Neuron (in vitro differentiated cells): ENCODE data around the gene MPHOSPH9.

Source experiments
- H2AFZ ChIP-seq: one replicate; pipeline ENCODE4 v1.6.1; 2013; ENCODE audit warnings: low read depth, mild to moderate bottlenecking, inconsistent platforms, low read length, moderate library complexity
- H3K27me3 ChIP-seq: one replicate; pipeline ENCODE4 v1.6.1; 2013; ENCODE audit warnings: low read length; ENCODE audit not compliant: insufficient read depth
- H3K36me3 ChIP-seq: one replicate; pipeline ENCODE4 v1.6.1; 2013; ENCODE audit warnings: low read length; ENCODE audit not compliant: insufficient read depth
- H3K4me1 ChIP-seq: one replicate; pipeline ENCODE4 v1.6.1; 2013; ENCODE audit warnings: low read length; ENCODE audit not compliant: insufficient read depth
- H3K4me3 ChIP-seq: 2 replicates; pipeline ENCODE4 v1.5.1; 2013; ENCODE audit warnings: mild to moderate bottlenecking, low read length, moderate library complexity
- H3K9me3 ChIP-seq: one replicate; pipeline ENCODE4 v1.6.1; 2013; ENCODE audit warnings: low read length

MPHOSPH9 gene, protein sequence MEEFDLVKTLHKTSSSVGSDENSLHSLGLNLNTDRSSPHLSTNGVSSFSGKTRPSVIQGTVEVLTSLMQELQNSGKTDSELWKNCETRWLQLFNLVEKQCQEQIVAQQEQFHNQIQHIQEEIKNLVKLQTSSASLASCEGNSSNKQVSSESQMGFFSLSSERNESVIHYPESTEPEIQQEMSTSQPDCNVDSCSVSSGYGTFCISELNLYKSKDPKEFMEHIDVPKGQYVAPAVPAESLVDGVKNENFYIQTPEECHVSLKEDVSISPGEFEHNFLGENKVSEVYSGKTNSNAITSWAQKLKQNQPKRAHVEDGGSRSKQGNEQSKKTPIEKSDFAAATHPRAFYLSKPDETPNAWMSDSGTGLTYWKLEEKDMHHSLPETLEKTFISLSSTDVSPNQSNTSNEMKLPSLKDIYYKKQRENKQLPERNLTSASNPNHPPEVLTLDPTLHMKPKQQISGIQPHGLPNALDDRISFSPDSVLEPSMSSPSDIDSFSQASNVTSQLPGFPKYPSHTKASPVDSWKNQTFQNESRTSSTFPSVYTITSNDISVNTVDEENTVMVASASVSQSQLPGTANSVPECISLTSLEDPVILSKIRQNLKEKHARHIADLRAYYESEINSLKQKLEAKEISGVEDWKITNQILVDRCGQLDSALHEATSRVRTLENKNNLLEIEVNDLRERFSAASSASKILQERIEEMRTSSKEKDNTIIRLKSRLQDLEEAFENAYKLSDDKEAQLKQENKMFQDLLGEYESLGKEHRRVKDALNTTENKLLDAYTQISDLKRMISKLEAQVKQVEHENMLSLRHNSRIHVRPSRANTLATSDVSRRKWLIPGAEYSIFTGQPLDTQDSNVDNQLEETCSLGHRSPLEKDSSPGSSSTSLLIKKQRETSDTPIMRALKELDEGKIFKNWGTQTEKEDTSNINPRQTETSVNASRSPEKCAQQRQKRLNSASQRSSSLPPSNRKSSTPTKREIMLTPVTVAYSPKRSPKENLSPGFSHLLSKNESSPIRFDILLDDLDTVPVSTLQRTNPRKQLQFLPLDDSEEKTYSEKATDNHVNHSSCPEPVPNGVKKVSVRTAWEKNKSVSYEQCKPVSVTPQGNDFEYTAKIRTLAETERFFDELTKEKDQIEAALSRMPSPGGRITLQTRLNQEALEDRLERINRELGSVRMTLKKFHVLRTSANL

DNA sequence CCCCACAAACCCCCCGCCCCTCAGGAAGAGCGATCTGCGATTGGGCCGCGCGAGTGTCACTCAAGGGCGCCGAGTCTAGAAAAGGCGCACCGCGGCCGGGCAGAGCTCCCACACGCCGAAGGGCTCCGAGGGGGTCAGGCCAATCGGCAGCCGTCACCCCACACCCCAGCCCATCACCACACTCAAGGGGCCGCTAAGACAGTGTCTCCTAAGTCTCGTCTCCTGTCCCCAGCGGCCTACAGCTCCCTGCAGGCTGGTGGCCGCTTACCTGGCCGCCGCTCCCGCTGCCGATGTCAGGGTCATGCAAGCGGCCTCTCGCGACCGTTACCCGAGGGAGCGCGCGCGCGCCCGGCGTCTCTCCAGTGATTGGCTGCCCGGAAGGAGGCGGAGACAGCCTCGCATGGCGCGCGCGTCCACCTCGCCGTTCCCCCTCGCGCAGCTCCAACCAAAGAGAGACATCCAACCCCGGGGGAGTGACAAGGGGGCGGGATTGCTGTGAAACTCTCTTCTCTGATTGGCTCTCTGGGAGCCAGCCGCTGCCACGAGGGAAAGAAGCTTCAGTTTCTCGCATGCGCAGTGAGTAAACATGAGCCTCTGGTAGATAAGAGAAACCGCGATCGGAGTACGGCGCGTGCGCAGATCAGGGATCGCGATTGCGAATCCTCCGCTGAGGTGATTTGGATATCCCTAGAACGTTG lies at the start of gene MPHOSPH9, which contains the start of gene MTRFR:
Gene MPHOSPH9 (minus strand): TSS at position 335 of the 698 bp plus-strand sequence. CDS start 2,777 bp downstream, outside the sequence.
Gene MTRFR (plus strand): TSS at position 630 of the 698 bp plus-strand sequence. CDS start 20,239 bp downstream, outside the sequence.
- peaks cover 26% of the 10 kb centered on the region for H3K4me1 ChIP-seq
- peaks cover 4% of the 10 kb centered on the region for H3K36me3 ChIP-seq
- peak within 1 kb of the TSS; percentile 60 for H2AFZ ChIP-seq
- peak within 1 kb of the TSS; percentile 83 for H3K4me3 ChIP-seq
- no peaks in the 10 kb centered on the region for H3K27me3 ChIP-seq
- H3K9me3 ChIP-seq, result no peaks in the 10 kb centered on the region

DNA sequence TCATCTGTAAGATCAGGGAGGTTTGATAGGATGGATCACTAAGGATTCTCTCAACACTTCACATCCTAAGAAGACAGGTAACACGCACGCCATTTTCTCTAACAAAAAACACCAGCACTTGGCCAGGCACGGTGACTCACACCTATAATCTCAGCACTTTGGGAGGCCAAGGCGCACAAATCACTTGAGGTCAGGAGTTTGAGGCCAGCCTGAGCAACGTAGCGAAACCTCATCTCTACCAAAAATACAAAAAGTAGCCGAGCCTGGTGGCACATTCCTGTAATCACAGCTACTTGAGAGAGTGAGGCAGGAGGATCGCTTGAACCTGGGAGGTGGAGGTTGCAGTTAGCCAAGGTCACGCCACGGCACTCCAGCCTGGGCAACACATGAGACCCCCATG lies 49.2 kb upstream of the MPHOSPH9 start:
- no peaks in the 10 kb centered on the region for H3K36me3 ChIP-seq
- H3K4me3 ChIP-seq, result no peak overlapping the region
- H3K4me1 ChIP-seq, result peaks cover 7% of the 10 kb centered on the region
- H3K27me3 ChIP-seq, result no peaks in the 10 kb centered on the region
- no peaks in the 10 kb centered on the region for H3K9me3 ChIP-seq
- no peak overlapping the region for H2AFZ ChIP-seq

DNA sequence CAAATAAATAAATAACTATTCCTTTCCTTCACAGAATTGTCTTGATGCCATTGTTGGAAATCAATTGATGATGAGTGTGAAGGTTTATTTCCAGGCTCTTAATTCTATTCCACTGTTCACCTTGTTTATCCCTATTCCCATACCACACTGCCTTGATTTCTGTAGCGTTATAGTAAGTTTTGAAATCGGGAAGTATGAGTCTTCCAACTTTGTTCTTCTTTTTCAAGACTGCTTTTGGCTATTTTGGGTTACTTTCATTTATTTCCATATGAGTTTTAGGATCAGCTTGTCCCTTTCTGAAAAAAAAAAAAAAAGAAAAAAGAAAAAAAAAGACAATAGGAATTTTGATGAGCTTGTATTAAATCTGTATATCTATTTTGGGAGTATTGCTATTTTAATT lies 48.0 kb upstream of the MPHOSPH9 start:
- no peaks in the 10 kb centered on the region for H3K4me1 ChIP-seq
- H3K9me3 ChIP-seq, result no peaks in the 10 kb centered on the region
- H3K4me3 ChIP-seq, result no peak overlapping the region
- no peak overlapping the region for H2AFZ ChIP-seq
- no peaks in the 10 kb centered on the region for H3K36me3 ChIP-seq
- H3K27me3 ChIP-seq, result no peaks in the 10 kb centered on the region

DNA sequence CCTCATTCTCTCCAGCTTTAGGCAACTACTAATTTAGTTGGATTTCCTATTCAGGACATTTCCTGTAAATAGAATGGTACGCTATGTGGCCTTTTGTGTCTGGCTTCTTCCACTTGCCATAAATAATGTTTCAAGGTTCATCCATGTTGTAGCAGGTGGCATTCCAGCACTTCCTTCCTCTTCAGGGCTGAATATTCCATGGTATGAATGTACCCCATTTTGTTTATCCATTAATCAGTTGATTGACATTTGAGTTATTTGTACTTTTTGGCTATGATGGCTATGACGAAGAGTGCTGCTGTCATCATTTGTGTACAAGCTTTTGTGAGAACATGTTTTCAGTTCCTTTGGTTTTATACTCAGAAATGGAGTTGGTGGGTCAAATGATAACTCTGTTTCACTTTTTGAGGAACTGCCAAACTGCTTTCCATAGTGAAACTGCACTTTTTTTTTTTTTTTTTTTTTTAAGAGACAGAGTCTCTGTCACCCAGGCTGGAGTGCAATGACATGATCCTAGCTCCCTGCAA lies 45.2 kb upstream of the MPHOSPH9 start:
- no peaks in the 10 kb centered on the region for H3K9me3 ChIP-seq
- H3K4me3 ChIP-seq, result no peak overlapping the region
- H3K36me3 ChIP-seq, result no peaks in the 10 kb centered on the region
- no peak overlapping the region for H2AFZ ChIP-seq
- peaks cover under 1% of the 10 kb centered on the region for H3K4me1 ChIP-seq
- no peaks in the 10 kb centered on the region for H3K27me3 ChIP-seq

DNA sequence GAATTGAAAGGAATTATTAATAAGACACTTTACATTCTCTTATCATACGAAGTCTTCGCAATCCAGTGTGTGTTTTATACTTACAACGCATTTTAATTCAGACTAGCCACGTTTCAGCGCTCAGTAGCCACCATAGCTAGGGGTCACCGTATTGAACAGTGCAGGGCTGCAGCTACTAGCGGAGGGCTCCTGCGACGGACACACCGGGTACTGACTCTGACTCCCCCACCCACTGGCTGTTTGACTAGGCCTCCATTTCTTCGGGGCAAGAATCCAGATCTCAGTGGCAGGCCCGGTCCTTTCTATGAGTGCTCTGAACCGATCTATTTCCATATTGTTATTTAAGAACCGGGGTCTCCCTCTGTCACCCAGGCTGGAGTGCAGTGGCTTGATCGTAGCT lies 40.2 kb upstream of the MPHOSPH9 start:
- Histone ChIP-seq H3K4me3 (no peak overlapping the region), H3K4me1 (peaks cover 30% of the 10 kb centered on the region), H3K9me3 (no peaks in the 10 kb centered on the region), H3K27me3 (no peaks in the 10 kb centered on the region), H3K36me3 (no peaks in the 10 kb centered on the region), H2AFZ (no peak overlapping the region)

DNA sequence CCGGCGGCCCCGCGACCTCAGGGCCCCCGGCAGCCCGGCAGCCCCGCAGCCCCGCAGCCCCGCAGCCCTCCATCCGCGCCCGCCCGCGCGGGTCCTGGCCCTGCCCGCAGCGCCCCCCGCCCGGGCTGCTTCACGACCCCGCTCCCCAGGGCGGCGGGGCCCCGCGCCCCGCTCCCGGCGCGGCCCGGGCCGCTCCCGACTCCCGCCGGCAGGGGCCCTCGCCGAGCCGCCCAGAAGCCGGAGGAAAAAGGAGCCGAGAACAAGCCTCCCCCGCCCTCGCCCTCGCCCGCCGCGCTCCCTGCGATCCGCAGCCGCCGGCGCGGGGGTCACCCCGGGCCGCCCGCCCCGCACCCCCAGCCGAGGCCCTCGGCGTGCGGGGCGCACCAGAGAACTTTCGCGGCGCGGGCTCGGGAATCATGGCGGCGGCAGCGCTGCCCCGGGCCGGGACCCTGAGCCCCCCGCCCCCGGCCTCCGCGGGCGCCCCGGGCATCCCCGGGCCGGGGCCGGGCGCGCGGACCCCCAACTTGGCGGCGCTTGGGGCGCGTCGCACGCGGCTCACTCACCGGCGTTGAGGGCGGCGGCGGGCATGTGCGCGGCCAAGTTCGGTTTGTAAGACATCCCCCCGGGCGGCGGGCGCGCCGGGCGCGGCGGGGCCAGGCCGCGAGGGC lies 38.2 kb upstream of the MPHOSPH9 start:
- H2AFZ ChIP-seq, result no peak overlapping the region
- no peaks in the 10 kb centered on the region for H3K9me3 ChIP-seq
- peak overlapping the region; percentile 67 for H3K4me3 ChIP-seq
- no peaks in the 10 kb centered on the region for H3K27me3 ChIP-seq
- peaks cover 14% of the 10 kb centered on the region for H3K36me3 ChIP-seq
- peaks cover 30% of the 10 kb centered on the region for H3K4me1 ChIP-seq

DNA sequence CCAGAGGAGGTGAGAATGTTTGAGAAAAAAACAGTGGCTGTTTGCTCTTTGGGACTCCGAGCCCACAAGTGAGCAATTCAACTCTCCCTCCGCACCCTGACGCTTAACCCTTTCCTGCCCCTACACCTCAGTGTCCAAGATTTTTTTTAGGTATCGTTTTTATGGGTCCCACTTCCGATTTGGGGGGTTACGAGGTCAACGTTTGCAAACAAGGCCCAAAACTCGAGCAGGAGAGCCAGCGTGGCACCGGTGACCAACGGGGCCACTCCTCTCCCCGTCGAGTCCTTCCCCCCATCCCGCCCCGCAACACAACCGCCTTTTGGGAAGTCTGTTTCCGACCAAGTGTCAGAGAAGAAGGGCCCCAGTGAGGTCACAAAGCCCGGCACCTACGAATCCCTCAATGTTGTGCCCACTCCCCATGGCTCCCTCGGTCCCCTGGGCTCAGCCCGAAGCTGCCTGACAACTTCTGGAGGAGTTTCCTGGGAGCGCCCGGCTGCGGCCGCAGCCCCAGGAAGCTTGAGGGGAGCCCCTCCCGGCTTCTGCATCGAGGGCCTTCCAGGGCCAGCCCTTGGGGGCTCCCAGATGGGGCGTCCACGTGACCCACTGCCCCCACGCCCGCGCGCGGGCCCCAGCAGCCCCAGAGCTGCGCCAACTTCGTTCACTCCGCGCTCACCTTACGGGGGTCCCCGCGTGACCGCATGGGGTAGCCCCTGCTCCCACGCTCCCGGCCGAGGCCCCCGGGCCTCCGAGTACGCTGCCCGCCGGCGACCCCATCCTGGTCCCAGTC lies 37.5 kb upstream of the MPHOSPH9 start:
- H3K9me3 ChIP-seq, result no peaks in the 10 kb centered on the region
- no peaks in the 10 kb centered on the region for H3K27me3 ChIP-seq
- peaks cover 20% of the 10 kb centered on the region for H3K36me3 ChIP-seq
- peak overlapping the region; percentile 67 for H3K4me3 ChIP-seq
- peaks cover 30% of the 10 kb centered on the region for H3K4me1 ChIP-seq
- no peak overlapping the region for H2AFZ ChIP-seq

DNA sequence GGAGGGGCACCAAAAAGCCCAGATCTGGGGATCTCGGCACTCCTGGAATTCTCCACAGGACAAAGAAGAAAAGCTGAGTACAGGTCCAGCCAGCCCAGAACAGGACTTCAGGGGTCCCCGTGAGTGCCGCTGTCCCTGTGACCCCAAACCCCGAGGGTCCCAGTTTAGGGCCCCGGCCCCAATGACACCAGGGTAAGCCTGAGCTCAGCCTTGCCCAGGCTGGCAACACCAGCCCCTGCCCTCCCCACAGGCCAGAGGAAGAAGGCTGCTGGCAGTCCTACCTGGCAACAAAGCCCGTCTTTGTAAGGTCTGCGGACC lies 36.9 kb upstream of the MPHOSPH9 start:
- Histone ChIP-seq H3K9me3 (no peaks in the 10 kb centered on the region), H3K4me1 (peaks cover 30% of the 10 kb centered on the region), H2AFZ (no peak overlapping the region), H3K4me3 (peak overlapping the region; percentile 67), H3K36me3 (peaks cover 25% of the 10 kb centered on the region), H3K27me3 (no peaks in the 10 kb centered on the region)

DNA sequence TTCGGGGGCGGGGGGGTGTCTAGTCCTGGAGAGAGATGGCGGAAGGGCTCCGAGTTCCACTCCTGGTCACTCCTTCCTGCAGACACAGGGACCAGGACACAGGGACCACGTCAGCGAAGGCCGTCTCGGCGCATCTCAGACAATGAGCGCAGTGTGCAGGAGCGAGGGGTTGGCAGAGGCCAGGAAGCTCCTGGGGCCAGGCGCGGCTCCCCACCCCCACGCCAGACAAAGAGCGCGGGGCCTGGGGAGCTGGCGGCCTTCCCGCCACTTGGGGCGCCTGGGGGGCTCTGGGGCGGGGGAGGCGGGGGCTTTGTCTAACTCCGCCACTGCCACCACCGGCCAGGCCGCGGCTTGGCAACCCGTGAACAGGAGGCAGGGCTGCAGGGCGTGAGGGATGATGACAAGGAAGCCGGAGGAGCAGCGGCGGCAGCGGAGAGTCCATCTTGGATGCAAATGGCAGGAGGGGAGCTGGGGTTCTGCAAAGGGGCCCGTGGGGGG lies 36.5 kb upstream of the MPHOSPH9 start:
- H3K36me3 ChIP-seq, result peaks cover 29% of the 10 kb centered on the region
- H3K4me1 ChIP-seq, result peaks cover 30% of the 10 kb centered on the region
- H2AFZ ChIP-seq, result no peak overlapping the region
- H3K4me3 ChIP-seq, result peak overlapping the region; percentile 67
- H3K27me3 ChIP-seq, result no peaks in the 10 kb centered on the region
- no peaks in the 10 kb centered on the region for H3K9me3 ChIP-seq

DNA sequence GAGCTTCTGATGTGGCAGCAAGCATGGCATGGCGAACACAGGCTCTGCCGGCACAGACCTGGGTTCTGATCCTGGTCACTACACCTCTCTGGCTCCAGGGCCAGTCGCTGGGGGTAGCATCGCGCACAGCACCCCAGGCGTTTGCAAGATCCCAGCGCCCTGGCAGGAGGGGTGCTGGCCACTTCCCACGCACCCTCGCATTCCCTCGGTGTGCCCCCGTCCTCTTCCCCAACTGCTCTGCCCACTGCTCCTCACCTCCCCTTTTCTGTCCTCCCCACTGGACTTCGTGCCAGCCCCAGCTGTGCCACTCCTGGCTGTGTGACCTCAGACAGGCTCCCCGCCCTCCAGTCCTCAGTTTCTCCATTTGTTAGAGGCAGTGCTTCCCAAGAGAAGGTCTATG lies 35.9 kb upstream of the MPHOSPH9 start:
- Histone ChIP-seq H3K27me3 (no peaks in the 10 kb centered on the region), H3K36me3 (peaks cover 33% of the 10 kb centered on the region), H3K4me3 (peak overlapping the region; percentile 8), H2AFZ (no peak overlapping the region), H3K9me3 (no peaks in the 10 kb centered on the region), H3K4me1 (peaks cover 30% of the 10 kb centered on the region)
